ENCODE data around the gene KIRREL3. TPM values are rescaled to one million over a fixed set of nuclear protein-coding genes. Genes with fewer than 3 reads are reported as not detected.

KIRREL3 gene
- polyA plus RNA-seq, 1 donor (not counting 4 experiments of a cell fraction or from before 2014, with no cell fraction given) = 0.04 TPM

- H3K27me3 ChIP-seq (ENCODE audit: control insufficient read depth, extremely low read depth, insufficient read depth, low read length) = no peaks in the 10 kb centered on the region
- no peak for FAIRE-seq
Observed at GRCh38 chr11:127027000-127027399, 26.4 kb upstream of the KIRREL3 start.

GRCh38 chr11:127023991-127024390 lies 23.4 kb upstream of the KIRREL3 start:
- TF ChIP-seq CTCF (optimal IDR thresholded peaks at IDR 0.05 in 1 of 3, IDR thresholded peaks at IDR 0.05 in 1 of 3, conservative IDR thresholded peaks at IDR 0.05 in 1 of 3; ENCODE audit: extremely low read depth in 1 of 3, insufficient read depth in 2 of 3, low read length in 3 of 3) (no peak), EZH2 (IDR thresholded peaks at IDR 0.05; ENCODE audit: low read length) (no peak)
- Histone ChIP-seq H3K9me1 (ENCODE audit: control insufficient read depth, extremely low read depth, insufficient read depth, low read length) (no peaks in the 10 kb centered on the region), H3K4me2 (ENCODE audit: control insufficient read depth, extremely low read depth, insufficient read depth, low read depth, low read length) (no peak overlapping the region), H4K20me1 (ENCODE audit: control insufficient read depth, extremely low read depth, insufficient read depth, low read length) (no peaks in the 10 kb centered on the region), H3K4me3 (ENCODE audit: control insufficient read depth in 2 of 3, extremely low read depth in 1 of 3, insufficient read depth in 2 of 3, low read depth in 1 of 3, low read length in 3 of 3) (no peak overlapping the region), H3K9ac (ENCODE audit: control insufficient read depth, extremely low read depth, insufficient read depth, low read length) (no peak overlapping the region), H3K4me1 (ENCODE audit: control insufficient read depth, extremely low read depth, insufficient read depth, low read length) (no peaks in the 10 kb centered on the region), H3K79me2 (ENCODE audit: control insufficient read depth, insufficient read depth, low read length) (no peaks in the 10 kb centered on the region), H3K27ac (ENCODE audit: control insufficient read depth, insufficient read depth, low read length) (no peak overlapping the region), H2AFZ (ENCODE audit: control insufficient read depth, low read length) (no peak overlapping the region), H3K27me3 (ENCODE audit: control insufficient read depth, extremely low read depth, insufficient read depth, low read length) (no peaks in the 10 kb centered on the region), H3K9me3 (ENCODE audit: control insufficient read depth, low read depth, low read length) (no peaks in the 10 kb centered on the region), H3K36me3 (ENCODE audit: control insufficient read depth in 2 of 2, extremely low read depth in 1 of 2, insufficient read depth in 2 of 2, low read length in 2 of 2) (no peaks in the 10 kb centered on the region)
- no peak for DNase-seq (ENCODE audit: low read depth, low spot score)
- dilution Hi-C loops (cut with MboI; ENCODE audit: extremely low pct_ligation_motif_present, low sequenced_read_pairs) = no loop called here
- no peak for FAIRE-seq

More at GRCh38 chr11:127027000-127027399, 26.4 kb upstream of the KIRREL3 start:
- Histone ChIP-seq H3K4me2 (ENCODE audit: control insufficient read depth, extremely low read depth, insufficient read depth, low read depth, low read length) (no peak overlapping the region), H3K27ac (ENCODE audit: control insufficient read depth, insufficient read depth, low read length) (no peak overlapping the region), H3K79me2 (ENCODE audit: control insufficient read depth, insufficient read depth, low read length) (no peaks in the 10 kb centered on the region), H3K4me1 (ENCODE audit: control insufficient read depth, extremely low read depth, insufficient read depth, low read length) (no peaks in the 10 kb centered on the region), H3K9me3 (ENCODE audit: control insufficient read depth, low read depth, low read length) (no peaks in the 10 kb centered on the region), H2AFZ (ENCODE audit: control insufficient read depth, low read length) (no peak overlapping the region), H3K9me1 (ENCODE audit: control insufficient read depth, extremely low read depth, insufficient read depth, low read length) (no peaks in the 10 kb centered on the region), H3K4me3 (ENCODE audit: control insufficient read depth in 2 of 3, extremely low read depth in 1 of 3, insufficient read depth in 2 of 3, low read depth in 1 of 3, low read length in 3 of 3) (no peak overlapping the region), H3K9ac (ENCODE audit: control insufficient read depth, extremely low read depth, insufficient read depth, low read length) (no peak overlapping the region), H3K36me3 (ENCODE audit: control insufficient read depth in 2 of 2, extremely low read depth in 1 of 2, insufficient read depth in 2 of 2, low read length in 2 of 2) (no peaks in the 10 kb centered on the region), H4K20me1 (ENCODE audit: control insufficient read depth, extremely low read depth, insufficient read depth, low read length) (no peaks in the 10 kb centered on the region)
- TF ChIP-seq EZH2 (IDR thresholded peaks at IDR 0.05; ENCODE audit: low read length) (no peak), CTCF (optimal IDR thresholded peaks at IDR 0.05 in 1 of 3, IDR thresholded peaks at IDR 0.05 in 1 of 3, conservative IDR thresholded peaks at IDR 0.05 in 1 of 3; ENCODE audit: extremely low read depth in 1 of 3, insufficient read depth in 2 of 3, low read length in 3 of 3) (no peak)
- dilution Hi-C loops (cut with MboI; ENCODE audit: extremely low pct_ligation_motif_present, low sequenced_read_pairs) = no loop called here
- no peak for DNase-seq (ENCODE audit: low read depth, low spot score)
